ENCODE measurements around the gene KBTBD8. TPM values are rescaled to one million over a fixed set of nuclear protein-coding genes. Genes with fewer than 3 reads are reported as not detected.

KBTBD8 gene
- total RNA-seq, 4 donors from 2014 or later = 0.54 to 1.2 (median 1.00) TPM

DNA sequence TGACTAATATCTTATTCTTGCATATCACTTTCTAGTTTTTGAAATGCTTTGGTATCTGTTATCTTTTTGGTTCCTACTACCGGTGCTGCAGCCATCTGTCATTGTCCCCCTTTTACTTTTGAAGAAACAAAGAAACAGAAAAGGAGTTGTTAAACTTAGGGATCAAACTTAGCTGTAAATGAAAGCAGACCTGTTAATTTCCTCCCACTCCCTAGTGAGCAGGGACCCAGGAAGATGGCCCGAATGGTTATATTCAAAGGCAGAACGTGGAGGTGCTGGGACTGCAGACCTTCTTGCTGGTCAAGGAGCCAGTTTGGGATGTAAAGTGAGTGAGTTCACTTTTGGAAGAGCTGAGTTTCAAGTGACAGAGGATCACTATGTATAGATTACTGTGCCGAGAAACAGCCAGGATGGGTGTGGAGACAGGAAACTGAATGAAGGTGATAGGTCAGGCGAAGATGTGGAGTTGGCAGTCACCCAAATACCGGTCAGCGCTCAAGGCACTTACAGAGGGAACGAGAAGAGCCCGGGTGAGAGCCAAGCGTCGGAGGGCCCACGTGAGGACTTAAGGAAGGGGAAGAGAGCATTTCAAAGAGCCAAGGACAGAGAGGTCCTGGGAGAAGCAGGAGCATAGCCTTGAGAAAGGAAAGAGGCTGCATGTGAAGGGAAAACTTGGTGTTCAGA, 20.1 kb downstream of the KBTBD8 start:
- H3K36me3 ChIP-seq = no peaks in the 10 kb centered on the region
- WGBS, 2 donors = 19 to 20% methylated on average over 12 of the region's 12 CpGs
- TF ChIP-seq, protein P1, sequence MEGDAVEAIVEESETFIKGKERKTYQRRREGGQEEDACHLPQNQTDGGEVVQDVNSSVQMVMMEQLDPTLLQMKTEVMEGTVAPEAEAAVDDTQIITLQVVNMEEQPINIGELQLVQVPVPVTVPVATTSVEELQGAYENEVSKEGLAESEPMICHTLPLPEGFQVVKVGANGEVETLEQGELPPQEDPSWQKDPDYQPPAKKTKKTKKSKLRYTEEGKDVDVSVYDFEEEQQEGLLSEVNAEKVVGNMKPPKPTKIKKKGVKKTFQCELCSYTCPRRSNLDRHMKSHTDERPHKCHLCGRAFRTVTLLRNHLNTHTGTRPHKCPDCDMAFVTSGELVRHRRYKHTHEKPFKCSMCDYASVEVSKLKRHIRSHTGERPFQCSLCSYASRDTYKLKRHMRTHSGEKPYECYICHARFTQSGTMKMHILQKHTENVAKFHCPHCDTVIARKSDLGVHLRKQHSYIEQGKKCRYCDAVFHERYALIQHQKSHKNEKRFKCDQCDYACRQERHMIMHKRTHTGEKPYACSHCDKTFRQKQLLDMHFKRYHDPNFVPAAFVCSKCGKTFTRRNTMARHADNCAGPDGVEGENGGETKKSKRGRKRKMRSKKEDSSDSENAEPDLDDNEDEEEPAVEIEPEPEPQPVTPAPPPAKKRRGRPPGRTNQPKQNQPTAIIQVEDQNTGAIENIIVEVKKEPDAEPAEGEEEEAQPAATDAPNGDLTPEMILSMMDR (IDR thresholded peaks at IDR 0.05) = no peak
- TF ChIP-seq POLR2A (IDR thresholded peaks at IDR 0.05) = no peak
- intact Hi-C loops (cut with DNase I) = no loop called here
- H3K9me3 ChIP-seq = no peaks in the 10 kb centered on the region
- peak; percentile 58 to 61 for DNase-seq
- no peak overlapping the region for H3K4me3 ChIP-seq (replicated peaks in 1 of 3)
- H3K27me3 ChIP-seq = no peaks in the 10 kb centered on the region
- H3K4me1 ChIP-seq = no peaks in the 10 kb centered on the region
- no peak overlapping the region for H3K27ac ChIP-seq

DNA sequence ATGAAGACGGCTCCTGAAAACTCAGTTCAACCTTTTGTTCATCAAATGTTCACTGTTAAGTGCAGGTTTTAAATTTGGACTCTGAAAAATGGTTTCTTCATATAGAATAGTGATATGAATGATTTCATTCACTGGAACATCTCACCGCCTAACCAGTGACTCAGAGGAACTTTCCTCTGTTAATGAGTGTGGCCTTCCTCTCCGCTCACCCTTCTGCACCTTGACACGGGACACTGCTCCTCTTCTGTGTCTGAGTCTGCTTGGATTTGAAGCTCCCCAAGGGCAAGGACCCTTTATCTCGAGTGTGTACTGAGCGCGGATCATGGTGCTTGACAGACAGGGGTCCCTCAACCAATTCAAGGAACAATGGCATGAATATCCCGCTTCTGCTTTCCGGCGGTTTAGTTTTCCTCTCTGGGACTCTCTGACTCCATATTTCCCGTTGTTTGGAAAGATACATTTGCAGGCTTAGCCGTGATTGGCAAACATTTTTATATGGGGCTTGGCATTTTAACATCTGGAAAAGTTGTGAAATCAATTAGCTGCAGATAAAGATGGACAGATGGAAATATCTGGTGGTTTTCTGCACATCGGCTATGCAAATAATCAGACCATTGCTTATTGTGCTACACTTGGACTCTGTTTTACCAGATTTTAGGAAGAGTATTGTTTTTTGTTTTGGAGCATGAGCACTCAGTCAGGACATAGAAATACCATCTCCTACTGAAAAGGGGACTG, 20.9 kb downstream of the KBTBD8 start:
- Histone ChIP-seq H3K4me1 (no peaks in the 10 kb centered on the region), H3K9me3 (no peaks in the 10 kb centered on the region), H3K36me3 (no peaks in the 10 kb centered on the region), H3K27ac (no peak overlapping the region), H3K4me3 (replicated peaks in 1 of 3) (no peak overlapping the region), H3K27me3 (no peaks in the 10 kb centered on the region)
- TF ChIP-seq POLR2A (IDR thresholded peaks at IDR 0.05) = no peak
- TF ChIP-seq, protein P1 (IDR thresholded peaks at IDR 0.05) = no peak
- intact Hi-C loops (cut with DNase I) = no loop called here
- WGBS, 2 donors = 86 to 89% methylated on average over 13 of the region's 13 CpGs
- no peak for DNase-seq

DNA sequence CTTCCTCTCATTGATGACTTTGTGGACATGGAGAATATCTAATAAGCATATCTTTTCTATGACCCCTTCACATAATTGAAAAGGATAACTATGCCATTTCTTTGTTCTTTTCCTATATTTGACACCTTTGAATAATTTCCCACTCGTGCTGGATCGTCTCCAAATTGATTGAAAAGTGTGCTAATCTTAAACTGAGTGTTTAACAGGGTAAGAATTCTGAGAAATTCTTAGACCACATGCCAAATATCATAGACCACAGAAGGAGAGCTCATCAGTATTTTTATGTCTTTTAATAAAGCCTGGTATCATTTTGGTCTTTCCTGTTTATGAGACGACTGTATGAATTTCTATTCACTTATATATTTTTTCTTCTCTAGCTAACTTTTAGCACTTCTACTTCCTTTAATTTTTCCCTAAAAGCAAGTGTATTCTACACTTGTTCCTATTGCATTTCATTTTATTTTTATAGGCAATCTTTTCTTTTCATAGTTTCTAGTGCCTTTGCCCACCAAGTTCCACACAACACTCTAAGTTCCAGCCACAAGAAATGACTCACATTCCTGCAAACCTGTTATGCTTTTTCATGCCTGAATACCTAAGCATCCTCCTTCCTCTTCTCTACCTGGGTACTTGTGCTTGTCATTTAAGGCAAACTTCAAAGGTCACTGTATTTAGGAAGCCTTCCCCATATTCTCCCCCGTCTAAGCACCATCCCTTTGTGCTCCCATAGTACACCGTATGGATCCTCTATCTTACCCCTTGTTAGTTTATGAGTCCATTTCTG, 30.1 kb downstream of the KBTBD8 start:
- 71 to 79% methylated on average over 5 of the region's 5 CpGs for WGBS, 2 donors
- no peaks in the 10 kb centered on the region for H3K9me3 ChIP-seq
- no peak overlapping the region for H3K4me3 ChIP-seq (replicated peaks in 1 of 3)
- H3K4me1 ChIP-seq = no peaks in the 10 kb centered on the region
- intact Hi-C loops (cut with DNase I) = no loop called here
- DNase-seq = no peak
- TF ChIP-seq, protein P1 (IDR thresholded peaks at IDR 0.05) = no peak
- TF ChIP-seq POLR2A (IDR thresholded peaks at IDR 0.05) = no peak
- no peaks in the 10 kb centered on the region for H3K36me3 ChIP-seq
- H3K27ac ChIP-seq = no peak overlapping the region
- H3K27me3 ChIP-seq = no peaks in the 10 kb centered on the region

DNA sequence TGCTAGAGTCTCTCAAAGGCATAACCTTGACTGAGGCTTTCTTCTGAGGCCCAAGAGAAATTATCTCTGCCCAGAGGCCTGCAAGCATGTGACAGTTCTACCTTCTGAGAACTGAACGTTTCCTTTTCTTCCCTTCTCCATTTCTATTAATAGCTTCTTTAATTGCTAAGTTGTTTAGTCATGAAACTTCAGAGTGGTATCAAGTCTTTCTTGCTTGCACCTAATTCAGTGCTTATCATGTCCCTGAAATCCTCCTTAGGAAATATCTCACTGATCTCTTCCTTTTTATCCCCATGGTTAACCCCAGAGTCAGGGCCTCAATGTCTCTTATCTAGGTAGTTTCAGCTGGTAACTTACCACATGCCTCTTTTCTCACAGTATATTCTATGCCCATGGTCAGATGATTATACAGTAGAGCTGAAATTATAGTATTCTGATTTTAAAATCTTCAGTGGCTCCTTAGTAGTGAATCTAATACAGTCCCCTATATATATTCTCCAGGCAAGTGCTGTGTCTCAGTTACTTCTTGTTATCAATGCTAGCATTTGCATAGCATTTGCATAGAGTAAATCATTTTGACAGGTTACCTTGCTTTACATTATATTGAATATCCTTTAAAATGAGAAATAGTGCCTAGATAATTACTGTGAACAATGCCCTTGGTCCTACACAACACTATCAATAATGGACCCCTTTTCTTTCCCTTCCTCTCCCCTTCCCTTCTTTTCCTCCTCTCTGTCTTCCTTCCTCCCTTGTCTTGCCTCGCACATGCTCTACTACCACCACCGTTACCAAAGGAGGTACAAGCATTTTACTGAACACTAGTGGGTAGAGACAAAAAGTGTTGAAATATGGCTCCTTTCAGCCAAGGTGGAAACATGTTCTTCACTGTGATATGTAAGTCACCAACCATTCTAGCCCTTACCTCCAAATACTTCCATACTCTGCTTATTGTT, 33.0 kb downstream of the KBTBD8 start:
- TF ChIP-seq, protein P1 (IDR thresholded peaks at IDR 0.05) = no peak
- TF ChIP-seq POLR2A (IDR thresholded peaks at IDR 0.05) = no peak

More for the DNA sequence above, 33.0 kb downstream of the KBTBD8 start:
- Histone ChIP-seq H3K27ac (no peak overlapping the region), H3K9me3 (no peaks in the 10 kb centered on the region), H3K36me3 (no peaks in the 10 kb centered on the region), H3K4me3 (replicated peaks in 1 of 3) (no peak overlapping the region), H3K4me1 (no peaks in the 10 kb centered on the region), H3K27me3 (no peaks in the 10 kb centered on the region)
- 65 to 81% methylated on average over 3 of the region's 3 CpGs for WGBS, 2 donors
- no peak for DNase-seq
- intact Hi-C loops (cut with DNase I) = no loop called here
